ENCODE results near the gene RNF112. TPM values are rescaled to one million over a fixed set of nuclear protein-coding genes. Genes with fewer than 3 reads are reported as not detected.
"Not testable (repeated sequence)": the region's sequence is repeated elsewhere in the genome, so short reads cannot be mapped to it uniquely, and the experiment has no call there.

RNF112 gene
- polyA plus RNA-seq, 3 donors = 0.61 to 1.4 (median 1.00) TPM

GRCh38 chr17:19442731-19443130 is 31.7 kb downstream of the RNF112 start:
- DNase-seq (ENCODE audit: low read depth in 3 of 3, low spot score in 2 of 3) = no peak

GRCh38 chr17:19443148-19443547 is 32.1 kb downstream of the RNF112 start:
- no peak for DNase-seq (ENCODE audit: low read depth in 3 of 3, low spot score in 2 of 3)

GRCh38 chr17:19445105-19445504 is 34.1 kb downstream of the RNF112 start:
- DNase-seq (ENCODE audit: low read depth in 3 of 3, low spot score in 2 of 3) = no peak

- not testable (repeated sequence) for DNase-seq (ENCODE audit: low read depth in 3 of 3, low spot score in 2 of 3)
Observed at GRCh38 chr17:19446577-19446976, 35.5 kb downstream of the RNF112 start.

- peak in 2 of 3 donors; percentile 65 to 78 for DNase-seq (ENCODE audit: low read depth in 3 of 3, low spot score in 2 of 3)
Observed at GRCh38 chr17:19447085-19447583, 36.1 kb downstream of the RNF112 start.

GRCh38 chr17:19448341-19449268 is 37.6 kb downstream of the RNF112 start:
- peak; percentile 85 to 93 (median 89) for DNase-seq (ENCODE audit: low read depth in 3 of 3, low spot score in 2 of 3)

- DNase-seq (ENCODE audit: low read depth in 3 of 3, low spot score in 2 of 3) = no peak
Observed at GRCh38 chr17:19449656-19450055, 38.6 kb downstream of the RNF112 start.

GRCh38 chr17:19453296-19453695 is 42.3 kb downstream of the RNF112 start:
- DNase-seq (ENCODE audit: low read depth in 3 of 3, low spot score in 2 of 3) = no peak

- no peak for DNase-seq (ENCODE audit: low read depth in 3 of 3, low spot score in 2 of 3)
Observed at GRCh38 chr17:19454074-19454473, 43.0 kb downstream of the RNF112 start.

- no peak for DNase-seq (ENCODE audit: low read depth in 3 of 3, low spot score in 2 of 3)
Observed at GRCh38 chr17:19456016-19456927, 45.2 kb downstream of the RNF112 start.

GRCh38 chr17:19457046-19457445 is 46.0 kb downstream of the RNF112 start:
- DNase-seq (ENCODE audit: low read depth in 3 of 3, low spot score in 2 of 3) = no peak

- no peak for DNase-seq (ENCODE audit: low read depth in 3 of 3, low spot score in 2 of 3)
Observed at GRCh38 chr17:19457830-19458271, 46.8 kb downstream of the RNF112 start.

- DNase-seq (ENCODE audit: low read depth in 3 of 3, low spot score in 2 of 3) = not testable (repeated sequence)
Observed at GRCh38 chr17:19458481-19458880, 47.4 kb downstream of the RNF112 start.

- DNase-seq (ENCODE audit: low read depth in 3 of 3, low spot score in 2 of 3) = not testable (repeated sequence)
Observed at GRCh38 chr17:19459018-19459655, 48.1 kb downstream of the RNF112 start.

GRCh38 chr17:19460700-19461099 is 49.7 kb downstream of the RNF112 start:
- no peak for DNase-seq (ENCODE audit: low read depth in 3 of 3, low spot score in 2 of 3)

GRCh38 chr17:19461116-19461515 is 50.1 kb downstream of the RNF112 start:
- no peak for DNase-seq (ENCODE audit: low read depth in 3 of 3, low spot score in 2 of 3)

- DNase-seq (ENCODE audit: low read depth in 3 of 3, low spot score in 2 of 3) = no peak
Observed at GRCh38 chr17:19461681-19462080, 50.6 kb downstream of the RNF112 start.

GRCh38 chr17:19462456-19463035 is 51.5 kb downstream of the RNF112 start:
- DNase-seq (ENCODE audit: low read depth in 3 of 3, low spot score in 2 of 3) = not testable (repeated sequence)

GRCh38 chr17:19464031-19465026 is 53.3 kb downstream of the RNF112 start:
- DNase-seq (ENCODE audit: low read depth in 3 of 3, low spot score in 2 of 3) = no peak
